Loucy (cell line): ENCODE data around the gene CASQ2.

Source experiments
- H2AFZ ChIP-seq: fragments of 200-600 bp; sonication (generic); 2 replicates; pipeline ENCODE4 v1.6.0; 2016; ENCODE audit warnings: antibody characterized with exemption, mild to moderate bottlenecking, low read length, moderate library complexity
- H3F3A ChIP-seq: fragments of 200-600 bp; 2 replicates; pipeline ENCODE4 v1.6.0; 2016; ENCODE audit warnings: antibody characterized with exemption, low read depth, mild to moderate bottlenecking
- H3K27me3 ChIP-seq: fragments of 200-600 bp; sonication (generic); 2 replicates; pipeline ENCODE4 v1.6.1; 2014; ENCODE audit warnings: low read length, mild to moderate bottlenecking; ENCODE audit not compliant: insufficient read depth, poor library complexity, severe bottlenecking
- H3K36me3 ChIP-seq: fragments of 200-600 bp; sonication (generic); 2 replicates; pipeline ENCODE4 v1.6.1; 2016; ENCODE audit warnings: low read length; ENCODE audit not compliant: insufficient read depth
- H3K4me1 ChIP-seq: fragments of 200-600 bp; sonication (generic); 2 replicates; pipeline ENCODE4 v1.5.1; 2014; ENCODE audit warnings: low read length, mild to moderate bottlenecking; ENCODE audit not compliant: insufficient read depth, poor library complexity, severe bottlenecking
- H3K4me2 ChIP-seq: fragments of 200-600 bp; sonication (generic); 2 replicates; pipeline ENCODE4 v1.6.0; 2014; ENCODE audit warnings: antibody characterized with exemption, low read length, low read depth, mild to moderate bottlenecking; ENCODE audit not compliant: poor library complexity, severe bottlenecking
- H3K4me3 ChIP-seq: fragments of 200-600 bp; sonication (generic); 2 replicates; pipeline ENCODE4 v1.5.1; 2014; ENCODE audit warnings: low read length, mild to moderate bottlenecking, mixed read lengths; ENCODE audit not compliant: poor library complexity, severe bottlenecking
- H3K79me2 ChIP-seq: fragments of 200-600 bp; sonication (generic); 2 replicates; pipeline ENCODE4 v1.6.1; 2014; ENCODE audit warnings: low read length; ENCODE audit not compliant: insufficient read depth
- H3K9ac ChIP-seq: fragments of 200-600 bp; sonication (generic); 2 replicates; pipeline ENCODE4 v1.6.0; 2014; ENCODE audit warnings: mild to moderate bottlenecking, low read depth, low read length, moderate library complexity; ENCODE audit not compliant: poor library complexity, severe bottlenecking
- H3K9me2 ChIP-seq: fragments of 200-600 bp; sonication (generic); replicated peaks from 2 replicates; pipeline ENCODE4 v1.6.1; 2016; ENCODE audit warnings: low read depth, low read length, mixed read lengths
- H3K9me3 ChIP-seq: fragments of 200-600 bp; sonication (generic); 2 replicates; pipeline ENCODE4 v1.6.1; 2014; ENCODE audit warnings: mild to moderate bottlenecking, antibody characterized with exemption, low read length, low read depth; ENCODE audit not compliant: insufficient read depth
- H4K20me1 ChIP-seq: fragments of 200-600 bp; sonication (generic); 2 replicates; pipeline ENCODE4 v1.6.0; 2014; ENCODE audit warnings: antibody characterized with exemption, low read length, mild to moderate bottlenecking; ENCODE audit not compliant: insufficient read depth, poor library complexity, severe bottlenecking
- CTCF ChIP-seq: fragments of 200-600 bp; sonication (generic); conservative IDR thresholded peaks from 2 replicates; pipeline ENCODE4 v1.5.1; 2014; ENCODE audit warnings: mild to moderate bottlenecking, antibody characterized with exemption, low read length
- EZH2phosphoT487 ChIP-seq: fragments of 200-600 bp; IDR thresholded peaks from 2 replicates; pipeline ENCODE4 v1.6.1; 2018; ENCODE audit warnings: antibody characterized with exemption, mild to moderate bottlenecking, moderate library complexity, borderline replicate concordance

CASQ2 gene

GRCh38 chr1:115654125-115654524 is 114.4 kb downstream of the CASQ2 start:
- no peak overlapping the region for H3K4me2 ChIP-seq
- no peaks in the 10 kb centered on the region for H3K9me2 ChIP-seq
- peak overlapping the region; percentile 6 for H3K9ac ChIP-seq
- H3K27me3 ChIP-seq: no peaks in the 10 kb centered on the region
- H4K20me1 ChIP-seq: peaks cover 14% of the 10 kb centered on the region
- peaks cover 64% of the 10 kb centered on the region for H3K4me1 ChIP-seq
- H3K36me3 ChIP-seq: peaks cover 60% of the 10 kb centered on the region
- TF ChIP-seq EZH2phosphoT487 (no peak), CTCF (no peak)
- H3K79me2 ChIP-seq: peaks cover 99% of the 10 kb centered on the region
- no peak overlapping the region for H3K4me3 ChIP-seq
- H3K9me3 ChIP-seq: no peaks in the 10 kb centered on the region
- no peak overlapping the region for H2AFZ ChIP-seq
- H3F3A ChIP-seq: 0 out of 2 replicates have a peak, but pooled peaks cover 3% of the 10 kb centered on the region

DNA sequence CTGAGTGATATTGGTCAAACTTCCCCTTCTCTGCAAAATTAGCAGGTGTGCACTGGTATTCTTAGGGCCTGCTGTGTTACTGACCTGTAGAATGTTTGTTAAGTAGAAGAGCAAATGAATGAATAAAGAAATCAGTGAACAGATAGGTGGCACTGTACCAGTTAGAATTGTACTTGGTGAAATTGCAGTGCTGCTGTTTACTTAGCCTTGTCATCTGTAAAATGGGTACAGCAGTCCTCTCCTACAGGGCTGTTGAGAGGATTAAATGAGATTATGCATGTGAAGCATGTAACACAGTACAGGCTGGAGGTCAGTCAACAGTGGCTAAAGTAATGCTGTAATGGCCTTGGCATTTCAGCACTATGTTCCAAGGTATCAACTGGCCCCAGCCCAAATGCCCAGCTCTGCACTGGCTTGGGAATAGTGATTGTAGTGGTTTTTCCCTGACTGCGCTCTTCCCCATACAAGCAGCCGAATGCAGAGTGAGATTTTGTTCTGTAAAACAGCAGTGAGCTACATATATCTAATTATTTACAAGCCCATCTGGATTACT is 116.2 kb downstream of the CASQ2 start:
- TF ChIP-seq EZH2phosphoT487 (no peak), CTCF (no peak)
- 0 out of 2 replicates have a peak, but pooled peaks cover 6% of the 10 kb centered on the region for H3F3A ChIP-seq
- peaks cover 74% of the 10 kb centered on the region for H3K4me1 ChIP-seq

DNA sequence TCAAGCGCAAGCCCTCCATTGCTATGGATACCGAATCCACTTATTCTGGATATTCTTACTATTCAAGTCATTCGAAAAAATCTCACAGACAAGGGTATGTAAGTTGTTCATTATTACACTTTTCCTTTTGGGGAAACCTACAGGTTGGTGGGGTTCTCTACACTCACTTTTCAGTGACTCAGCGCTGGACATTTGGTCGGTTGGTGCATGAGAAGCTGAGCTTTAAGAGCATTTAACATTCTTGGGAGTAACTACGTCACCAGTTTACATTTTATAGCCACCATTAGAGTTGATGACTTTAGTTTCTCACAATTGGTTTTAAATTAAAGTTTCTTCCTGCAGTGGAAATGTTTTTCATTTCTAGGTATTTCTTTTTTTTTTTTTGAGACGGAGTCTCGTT is 117.1 kb downstream of the CASQ2 start:
- Histone ChIP-seq H3F3A (0 out of 2 replicates have a peak, but pooled peaks cover 8% of the 10 kb centered on the region), H3K27me3 (no peaks in the 10 kb centered on the region), H3K9me2 (no peaks in the 10 kb centered on the region), H3K9me3 (no peaks in the 10 kb centered on the region), H3K9ac (no peak overlapping the region), H3K4me3 (no peak overlapping the region), H4K20me1 (peaks cover 23% of the 10 kb centered on the region), H2AFZ (no peak overlapping the region), H3K4me1 (peaks cover 78% of the 10 kb centered on the region), H3K4me2 (peak overlapping the region; percentile 98), H3K36me3 (peaks cover 35% of the 10 kb centered on the region), H3K79me2 (peaks cover 98% of the 10 kb centered on the region)
- TF ChIP-seq EZH2phosphoT487 (no peak), CTCF (no peak)

More for the DNA sequence above, 116.2 kb downstream of the CASQ2 start:
- Histone ChIP-seq H3K9me3 (no peaks in the 10 kb centered on the region), H3K79me2 (peaks cover 99% of the 10 kb centered on the region), H3K4me2 (peak overlapping the region; percentile 4), H4K20me1 (peaks cover 18% of the 10 kb centered on the region), H3K36me3 (peaks cover 42% of the 10 kb centered on the region), H2AFZ (no peak overlapping the region), H3K9me2 (no peaks in the 10 kb centered on the region), H3K4me3 (no peak overlapping the region), H3K9ac (no peak overlapping the region), H3K27me3 (no peaks in the 10 kb centered on the region)
